Type B pancreatic cell (in vitro differentiated cells): ENCODE measurements around the gene SRP14. TPM values are rescaled to one million over a fixed set of nuclear protein-coding genes. Genes with fewer than 3 reads are reported as not detected.

Experiments
- DNase-seq: peaks from one replicate; pipeline ENCODE4 v3.0.0; 2021; ENCODE audit warnings: mixed read lengths; ENCODE audit not compliant: unreplicated experiment; ENCODE audit errors: extremely low spot score
- H3K27ac Mint-ChIP-seq: 2 replicates; pipeline ENCODE4 v1.8.0; 2021; ENCODE audit warnings: mild to moderate bottlenecking, mixed read lengths
- H3K27me3 Mint-ChIP-seq: 2 replicates; pipeline ENCODE4 v1.8.0; 2021; ENCODE audit warnings: mixed read lengths
- H3K36me3 Mint-ChIP-seq: 2 replicates; pipeline ENCODE4 v1.8.0; 2021; ENCODE audit warnings: mixed read lengths
- H3K4me1 Mint-ChIP-seq: one replicate; pipeline ENCODE4 v1.8.0; 2021; ENCODE audit warnings: mixed read lengths; ENCODE audit not compliant: unreplicated experiment
- H3K4me3 Mint-ChIP-seq: 2 replicates; pipeline ENCODE4 v1.8.0; 2021; ENCODE audit warnings: mild to moderate bottlenecking, mixed read lengths
- H3K9me3 Mint-ChIP-seq: 2 replicates; pipeline ENCODE4 v1.8.0; 2021; ENCODE audit warnings: mixed read lengths
- total RNA-seq: library from RNA; stranded (reverse); gene quantifications from 2 replicates; pipeline ENCODE4 v1.2.1, GENCODE V29; 2021; ENCODE audit warnings: low replicate concordance
- TF ChIP-seq, protein P1 (sequence below): fragments of 200-600 bp; sonication (generic); conservative IDR thresholded peaks from 2 replicates; pipeline ENCODE4 v1.5.0; 2021; ENCODE audit warnings: antibody characterized with exemption, mild to moderate bottlenecking

SRP14 gene
- total RNA-seq, 1 donor from 2014 or later = 235 TPM

DNA sequence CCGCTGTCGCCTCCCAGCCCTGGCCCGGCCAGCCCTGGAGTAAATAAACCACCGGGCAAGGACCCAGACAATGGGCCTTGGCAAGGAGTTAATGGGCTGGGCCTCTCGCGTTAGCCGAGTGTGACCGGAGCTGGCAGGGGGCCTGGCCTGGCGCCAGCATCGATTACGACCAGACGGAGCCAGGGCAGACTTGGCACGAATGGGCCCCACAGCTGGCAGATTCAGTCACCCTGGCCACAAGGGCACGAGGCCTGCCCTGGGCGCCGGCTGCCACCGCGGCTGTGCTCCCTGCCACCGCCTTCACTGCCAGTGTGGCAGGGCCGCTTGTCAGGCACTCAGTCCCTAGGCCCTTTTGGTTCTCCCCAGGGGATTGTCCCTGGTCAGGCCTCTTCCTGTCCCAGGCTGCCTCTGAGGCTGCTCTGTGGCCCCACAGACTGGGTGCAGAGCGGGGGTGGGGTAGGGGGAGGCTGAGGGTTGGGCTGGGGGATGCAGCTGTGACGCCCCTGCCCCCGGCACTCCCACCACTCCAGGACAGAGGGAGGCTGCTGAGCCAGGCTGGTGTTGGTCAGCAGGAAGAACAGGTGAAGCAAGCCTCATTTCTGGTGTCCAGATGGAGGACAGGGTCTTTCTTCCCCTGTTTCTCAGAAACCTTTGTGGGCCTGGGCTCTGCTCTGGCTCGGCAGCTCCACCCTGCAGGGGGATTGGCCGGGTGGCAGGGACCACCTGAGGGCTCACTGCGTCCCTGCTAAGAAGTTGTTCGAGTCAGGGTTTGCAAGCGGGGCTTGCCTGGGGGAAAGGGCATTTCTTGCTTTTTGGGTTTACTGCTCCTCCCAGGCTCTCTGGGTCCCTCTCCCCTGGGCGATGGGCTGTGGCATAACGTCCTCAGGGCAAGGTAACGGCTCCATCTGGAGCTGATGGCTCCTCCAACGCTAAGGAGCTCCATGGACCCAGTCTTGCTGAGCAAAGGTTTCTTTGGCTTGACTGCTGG, 30.5 kb upstream of the SRP14 start:
- TF ChIP-seq, protein P1, sequence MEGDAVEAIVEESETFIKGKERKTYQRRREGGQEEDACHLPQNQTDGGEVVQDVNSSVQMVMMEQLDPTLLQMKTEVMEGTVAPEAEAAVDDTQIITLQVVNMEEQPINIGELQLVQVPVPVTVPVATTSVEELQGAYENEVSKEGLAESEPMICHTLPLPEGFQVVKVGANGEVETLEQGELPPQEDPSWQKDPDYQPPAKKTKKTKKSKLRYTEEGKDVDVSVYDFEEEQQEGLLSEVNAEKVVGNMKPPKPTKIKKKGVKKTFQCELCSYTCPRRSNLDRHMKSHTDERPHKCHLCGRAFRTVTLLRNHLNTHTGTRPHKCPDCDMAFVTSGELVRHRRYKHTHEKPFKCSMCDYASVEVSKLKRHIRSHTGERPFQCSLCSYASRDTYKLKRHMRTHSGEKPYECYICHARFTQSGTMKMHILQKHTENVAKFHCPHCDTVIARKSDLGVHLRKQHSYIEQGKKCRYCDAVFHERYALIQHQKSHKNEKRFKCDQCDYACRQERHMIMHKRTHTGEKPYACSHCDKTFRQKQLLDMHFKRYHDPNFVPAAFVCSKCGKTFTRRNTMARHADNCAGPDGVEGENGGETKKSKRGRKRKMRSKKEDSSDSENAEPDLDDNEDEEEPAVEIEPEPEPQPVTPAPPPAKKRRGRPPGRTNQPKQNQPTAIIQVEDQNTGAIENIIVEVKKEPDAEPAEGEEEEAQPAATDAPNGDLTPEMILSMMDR = no peak
- no peaks in the 10 kb centered on the region for H3K36me3 Mint-ChIP-seq
- peak; percentile 82 for DNase-seq
- no peaks in the 10 kb centered on the region for H3K27me3 Mint-ChIP-seq
- H3K4me3 Mint-ChIP-seq = no peak overlapping the region
- H3K4me1 Mint-ChIP-seq = peaks cover 32% of the 10 kb centered on the region
- no peak overlapping the region for H3K27ac Mint-ChIP-seq
- H3K9me3 Mint-ChIP-seq = no peaks in the 10 kb centered on the region

DNA sequence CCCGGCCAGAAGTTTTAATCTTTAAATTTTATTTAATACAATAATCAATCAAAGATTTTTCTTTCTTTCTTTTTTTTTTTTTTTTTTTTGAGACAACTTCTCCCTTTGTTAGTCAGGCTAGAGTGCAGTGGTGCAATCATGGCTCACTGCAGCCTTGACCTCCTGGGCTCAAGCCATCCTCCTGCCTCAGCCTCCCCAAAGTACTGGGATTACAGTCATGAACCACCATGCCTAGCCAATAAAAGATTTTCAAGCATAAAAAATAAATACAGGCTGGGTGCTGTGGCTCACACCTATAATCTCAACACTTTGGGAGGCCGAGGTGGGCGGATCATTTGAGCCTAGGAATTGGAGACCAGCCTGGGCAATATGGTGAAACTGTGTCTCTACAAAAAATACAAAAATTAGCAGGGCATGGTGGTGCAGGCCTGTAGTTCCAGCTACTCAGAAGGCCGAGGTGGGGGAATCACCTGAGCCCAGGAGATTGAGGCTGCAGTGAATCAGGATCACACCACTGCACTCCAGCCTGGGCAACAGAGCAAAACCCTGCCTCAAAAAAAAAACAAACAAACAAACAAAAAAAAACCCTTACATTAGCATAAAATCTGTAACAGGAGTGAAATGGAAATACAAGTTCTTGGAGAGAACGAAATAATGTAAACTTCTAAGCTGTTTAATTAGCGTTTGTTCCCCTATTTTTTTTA, 29.1 kb upstream of the SRP14 start:
- H3K9me3 Mint-ChIP-seq = peaks cover 5% of the 10 kb centered on the region
- TF ChIP-seq, protein P1 = no peak
- H3K36me3 Mint-ChIP-seq = no peaks in the 10 kb centered on the region
- no peak overlapping the region for H3K27ac Mint-ChIP-seq
- no peaks in the 10 kb centered on the region for H3K27me3 Mint-ChIP-seq
- DNase-seq = no peak
- H3K4me1 Mint-ChIP-seq = peaks cover 33% of the 10 kb centered on the region
- no peak overlapping the region for H3K4me3 Mint-ChIP-seq

DNA sequence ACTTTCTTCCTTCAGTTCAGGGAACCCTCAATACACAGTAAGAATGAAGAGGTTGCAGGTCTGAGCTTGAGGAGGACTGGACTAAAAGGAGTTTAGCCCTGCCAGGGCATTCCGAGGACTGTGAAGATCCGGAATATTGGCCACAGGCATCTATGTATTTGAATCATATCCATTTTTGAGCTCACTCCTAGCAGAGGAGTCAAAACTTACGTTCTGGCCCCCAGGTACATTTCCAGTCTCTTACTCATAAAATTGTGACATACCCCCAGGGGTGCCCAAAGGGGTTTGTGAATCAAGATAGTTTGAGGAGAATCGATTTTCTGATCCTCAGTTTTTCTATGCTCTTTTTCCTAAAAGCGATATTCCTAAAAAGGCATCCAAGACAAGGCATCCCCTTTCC, 27.6 kb upstream of the SRP14 start:
- H3K27me3 Mint-ChIP-seq = no peaks in the 10 kb centered on the region

DNA sequence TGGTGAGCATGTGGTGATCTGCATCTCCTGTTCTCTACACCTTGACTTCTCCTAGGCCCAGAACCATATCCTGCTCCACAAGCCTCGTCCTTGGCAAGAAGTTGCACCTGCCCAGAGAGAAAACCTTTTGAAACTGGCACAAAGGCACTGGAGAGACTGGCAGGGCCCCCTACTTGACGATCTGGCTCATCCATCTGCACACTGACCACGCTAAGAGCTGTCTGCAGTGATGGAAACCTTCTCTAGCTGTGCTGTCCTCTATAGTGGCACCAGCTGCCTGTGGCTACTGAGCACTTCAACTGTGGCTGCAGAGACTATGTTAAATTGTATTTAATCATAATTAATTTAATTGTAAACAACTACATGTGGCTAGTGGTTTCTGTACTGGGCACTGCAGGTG, 26.2 kb upstream of the SRP14 start:
- Mint-ChIP-seq H3K27ac (no peak overlapping the region), H3K27me3 (no peaks in the 10 kb centered on the region), H3K4me1 (peaks cover 28% of the 10 kb centered on the region), H3K36me3 (no peaks in the 10 kb centered on the region), H3K4me3 (no peak overlapping the region), H3K9me3 (peaks cover 5% of the 10 kb centered on the region)
- TF ChIP-seq, protein P1 = no peak
- no peak for DNase-seq

More for the DNA sequence above, 27.6 kb upstream of the SRP14 start:
- Mint-ChIP-seq H3K27ac (no peak overlapping the region), H3K4me3 (no peak overlapping the region), H3K4me1 (peaks cover 28% of the 10 kb centered on the region), H3K9me3 (peaks cover 5% of the 10 kb centered on the region), H3K36me3 (no peaks in the 10 kb centered on the region)
- TF ChIP-seq, protein P1 = no peak
- DNase-seq = no peak

DNA sequence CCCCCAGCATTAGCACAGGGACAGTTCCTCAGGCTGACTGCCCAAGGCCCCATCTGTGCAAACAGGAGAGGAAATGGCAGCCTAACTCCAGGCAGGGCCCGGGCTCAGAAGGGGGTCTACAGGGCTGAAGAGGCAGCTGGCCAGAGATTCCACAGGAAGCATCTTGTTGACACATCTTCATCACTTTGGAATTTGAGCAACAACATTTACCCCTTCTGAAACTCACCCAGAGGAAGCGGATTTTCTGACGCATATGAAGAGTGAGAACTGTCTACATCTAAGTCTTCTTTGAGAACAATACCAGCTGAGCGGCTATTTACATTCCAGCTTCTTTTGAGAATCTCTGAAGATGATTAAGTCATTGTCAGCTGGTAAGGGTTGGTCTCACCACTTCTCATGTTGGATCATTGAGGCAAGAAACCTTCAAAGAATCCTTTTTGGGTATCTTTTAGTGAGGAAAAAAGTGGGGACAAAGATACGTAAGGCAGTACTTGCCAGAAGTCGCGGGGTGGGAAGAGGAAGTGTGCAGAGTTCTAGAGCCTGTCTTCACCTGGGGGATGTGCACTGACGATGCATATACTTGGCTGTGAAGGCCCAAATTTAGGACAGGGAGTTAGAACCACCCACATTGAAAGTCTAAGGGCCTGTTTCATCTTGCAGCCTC, 25.4 kb upstream of the SRP14 start:
- TF ChIP-seq, protein P1 = no peak
- H3K4me3 Mint-ChIP-seq = no peak overlapping the region
- no peak overlapping the region for H3K27ac Mint-ChIP-seq
- peaks cover 5% of the 10 kb centered on the region for H3K9me3 Mint-ChIP-seq
- no peaks in the 10 kb centered on the region for H3K27me3 Mint-ChIP-seq
- peaks cover 25% of the 10 kb centered on the region for H3K4me1 Mint-ChIP-seq
- no peak for DNase-seq
- H3K36me3 Mint-ChIP-seq = no peaks in the 10 kb centered on the region
